DOHH2 (cell line): ENCODE results near the gene EID3.

Source experiments
- CTCF ChIP-seq: fragments of 200-600 bp; sonication (generic); IDR thresholded peaks from one replicate; pipeline ENCODE4 v1.5.1; 2014; ENCODE audit warnings: antibody characterized with exemption, mild to moderate bottlenecking, low read depth, low read length; ENCODE audit not compliant: poor library complexity, severe bottlenecking
- EZH2phosphoT487 ChIP-seq: fragments of 200-600 bp; sonication (generic); IDR thresholded peaks from 2 replicates; pipeline ENCODE4 v1.6.1; 2017; ENCODE audit warnings: borderline replicate concordance, mild to moderate bottlenecking, antibody characterized with exemption, low read length, moderate library complexity, mixed read lengths

GRCh38 chr12:104348283-104348993 lies 44.9 kb downstream of the EID3 start:
- TF ChIP-seq CTCF (no peak), EZH2phosphoT487 (no peak)
